ENCODE measurements around the gene LHX3. TPM values are rescaled to one million over a fixed set of nuclear protein-coding genes. Genes with fewer than 3 reads are reported as not detected.

The LHX3 gene
- total and polyA plus RNA-seq, 11 donors = not detected

DNA sequence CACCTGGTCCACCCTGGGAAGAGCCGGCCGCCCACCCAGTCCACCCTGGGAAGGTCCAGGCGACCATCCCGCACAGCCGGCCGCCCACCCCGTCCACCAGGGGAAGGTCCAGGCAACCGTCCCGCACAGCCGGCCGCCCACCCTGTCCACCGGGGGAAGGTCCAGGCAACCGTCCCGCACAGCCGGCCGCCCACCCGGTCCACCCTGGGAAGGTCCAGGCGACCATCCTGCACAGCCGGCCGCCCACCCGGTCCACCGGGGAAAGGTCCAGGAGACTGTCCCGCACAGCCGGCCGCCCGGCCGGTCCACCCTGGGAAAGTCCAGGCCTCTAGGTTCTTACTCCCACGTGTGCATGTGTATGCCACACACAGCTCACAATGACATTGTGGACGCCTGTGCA lies 47.4 kb upstream of the LHX3 start:
- Histone ChIP-seq H3K4me1 (peaks cover 0 to 12% (median 0%) of the 10 kb centered on the region in 12 donors), H3K27me3 (peaks cover 0 to 3% (median 0%) of the 10 kb centered on the region in 9 donors), H3K27ac (no peak overlapping the region), H3K9me3 (no peaks in the 10 kb centered on the region), H3K36me3 (no peaks in the 10 kb centered on the region), H3K4me3 (no peak overlapping the region)
- intact Hi-C loops (cut with DNase I) = no loop called here
- DNase-seq (no peak), ATAC-seq (no peak)
- 90 to 92% (median 92%) methylated on average over 11 to 29 of the region's 29 CpGs for WGBS, 4 donors
- no peak for TF ChIP-seq POLR2A (IDR thresholded peaks at IDR 0.05)
- TF ChIP-seq, protein P1, sequence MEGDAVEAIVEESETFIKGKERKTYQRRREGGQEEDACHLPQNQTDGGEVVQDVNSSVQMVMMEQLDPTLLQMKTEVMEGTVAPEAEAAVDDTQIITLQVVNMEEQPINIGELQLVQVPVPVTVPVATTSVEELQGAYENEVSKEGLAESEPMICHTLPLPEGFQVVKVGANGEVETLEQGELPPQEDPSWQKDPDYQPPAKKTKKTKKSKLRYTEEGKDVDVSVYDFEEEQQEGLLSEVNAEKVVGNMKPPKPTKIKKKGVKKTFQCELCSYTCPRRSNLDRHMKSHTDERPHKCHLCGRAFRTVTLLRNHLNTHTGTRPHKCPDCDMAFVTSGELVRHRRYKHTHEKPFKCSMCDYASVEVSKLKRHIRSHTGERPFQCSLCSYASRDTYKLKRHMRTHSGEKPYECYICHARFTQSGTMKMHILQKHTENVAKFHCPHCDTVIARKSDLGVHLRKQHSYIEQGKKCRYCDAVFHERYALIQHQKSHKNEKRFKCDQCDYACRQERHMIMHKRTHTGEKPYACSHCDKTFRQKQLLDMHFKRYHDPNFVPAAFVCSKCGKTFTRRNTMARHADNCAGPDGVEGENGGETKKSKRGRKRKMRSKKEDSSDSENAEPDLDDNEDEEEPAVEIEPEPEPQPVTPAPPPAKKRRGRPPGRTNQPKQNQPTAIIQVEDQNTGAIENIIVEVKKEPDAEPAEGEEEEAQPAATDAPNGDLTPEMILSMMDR (IDR thresholded peaks at IDR 0.05) = no peak

DNA sequence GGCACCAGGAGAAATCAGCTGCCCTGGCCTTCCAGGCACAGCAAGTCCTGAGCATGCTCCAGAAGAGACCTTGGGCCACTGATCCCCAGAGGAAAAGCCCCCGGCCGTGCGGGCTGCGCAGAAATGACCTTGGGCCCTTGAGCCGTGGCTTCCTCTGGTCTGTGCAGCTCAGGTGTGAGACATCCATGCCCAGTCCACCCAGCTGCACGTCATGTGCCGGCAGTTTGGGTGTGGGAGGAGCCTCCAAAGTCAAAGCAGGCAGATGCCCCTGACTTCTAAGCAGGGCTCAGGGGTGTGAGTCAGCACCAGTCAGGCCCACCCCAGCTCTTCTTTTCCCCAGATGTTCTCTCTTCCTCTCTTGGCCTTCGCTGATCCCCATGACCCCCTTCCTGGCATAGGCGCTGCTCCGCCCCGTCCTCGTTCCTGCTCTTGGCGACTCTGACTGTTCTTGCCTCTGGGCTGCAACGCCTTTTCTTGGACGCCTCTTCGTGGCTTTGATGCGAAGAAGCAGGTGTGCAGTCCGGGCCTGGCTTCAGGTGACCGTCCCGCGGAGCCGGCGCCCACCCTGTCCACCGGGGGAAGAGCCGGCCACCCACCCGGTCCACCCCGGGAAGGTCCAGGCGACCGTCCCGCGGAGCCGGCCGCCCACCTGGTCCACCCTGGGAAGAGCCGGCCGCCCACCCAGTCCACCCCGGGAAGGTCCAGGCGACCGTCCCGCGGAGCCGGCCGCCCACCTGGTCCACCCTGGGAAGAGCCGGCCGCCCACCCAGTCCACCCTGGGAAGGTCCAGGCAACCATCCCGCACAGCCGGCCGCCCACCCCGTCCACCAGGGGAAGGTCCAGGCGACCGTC lies 46.6 kb upstream of the LHX3 start:
- Histone ChIP-seq H3K36me3 (no peaks in the 10 kb centered on the region), H3K9me3 (no peaks in the 10 kb centered on the region), H3K27ac (no peak overlapping the region), H3K27me3 (peaks cover 0 to 3% (median 0%) of the 10 kb centered on the region in 9 donors), H3K4me3 (no peak overlapping the region), H3K4me1 (peaks cover 0 to 12% (median 0%) of the 10 kb centered on the region in 12 donors)
- TF ChIP-seq, protein P1 (IDR thresholded peaks at IDR 0.05) = no peak
- TF ChIP-seq POLR2A (IDR thresholded peaks at IDR 0.05) = no peak
- DNase-seq (no peak), ATAC-seq (no peak)
- intact Hi-C loops (cut with DNase I) = no loop called here
- 77 to 91% (median 87%) methylated on average over 18 to 50 of the region's 50 CpGs for WGBS, 4 donors

DNA sequence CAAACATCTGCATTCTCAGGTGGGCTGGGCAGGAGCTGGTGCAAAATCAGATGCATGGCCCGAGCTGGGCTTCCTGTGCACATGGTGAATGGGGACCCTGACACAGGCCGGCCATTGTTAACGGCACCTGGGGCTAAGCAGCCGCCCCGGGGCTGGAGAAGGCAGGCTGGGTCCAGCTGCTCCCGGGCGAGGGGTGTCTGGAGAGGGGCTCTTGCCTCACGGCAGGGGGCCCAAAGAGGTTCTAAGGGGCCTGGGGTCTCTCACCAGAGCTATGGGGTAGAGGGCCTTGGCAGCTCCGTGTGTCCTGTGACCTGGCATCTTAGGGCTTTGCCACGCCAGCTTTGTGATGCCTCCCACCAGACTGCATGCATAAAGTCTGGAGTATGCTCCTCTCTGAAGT lies 45.7 kb upstream of the LHX3 start:
- Histone ChIP-seq H3K27me3 (no peaks in the 10 kb centered on the region), H3K27ac (no peak overlapping the region), H3K9me3 (no peaks in the 10 kb centered on the region), H3K36me3 (no peaks in the 10 kb centered on the region), H3K4me3 (no peak overlapping the region), H3K4me1 (peaks cover 0 to 17% (median 3%) of the 10 kb centered on the region in 12 donors)
- ATAC-seq (no peak), DNase-seq (no peak)
- WGBS, 4 donors = 61 to 70% (median 67%) methylated on average over 4 to 10 of the region's 10 CpGs
- intact Hi-C loops (cut with DNase I) = no loop called here
- TF ChIP-seq POLR2A (IDR thresholded peaks at IDR 0.05) = no peak
- TF ChIP-seq, protein P1 (IDR thresholded peaks at IDR 0.05) = no peak

DNA sequence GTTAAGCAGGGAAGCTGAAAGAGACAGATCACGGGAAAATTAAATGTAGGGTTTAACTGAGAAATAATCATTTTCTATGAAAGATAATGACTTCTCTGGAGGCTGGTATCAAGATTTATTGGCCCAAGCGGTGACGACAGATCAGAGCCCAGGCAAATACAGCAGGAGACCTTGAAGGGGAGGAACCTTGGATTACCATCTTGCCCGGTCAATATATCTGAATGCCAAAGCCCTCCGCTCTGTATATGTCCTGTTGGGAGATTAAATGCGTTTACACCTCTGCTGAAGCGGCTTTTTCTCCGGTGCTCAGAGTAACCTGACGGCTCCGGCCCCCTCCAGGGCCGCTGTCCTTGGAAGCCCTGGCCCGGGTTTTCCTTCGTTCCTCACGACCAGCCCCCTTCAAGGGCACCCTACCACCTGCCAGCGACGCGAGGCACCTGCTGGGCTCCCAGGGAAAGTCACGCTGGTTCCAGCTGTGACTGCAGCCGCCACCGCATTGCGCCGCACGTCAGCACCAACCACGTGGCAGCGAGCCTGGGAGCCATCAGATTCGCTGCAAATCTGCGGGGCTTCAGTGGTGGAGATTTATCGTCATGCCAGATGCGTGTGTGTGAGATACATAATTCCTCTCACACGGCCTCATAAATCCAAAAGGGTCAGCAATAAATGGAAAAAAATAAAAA lies 45.1 kb upstream of the LHX3 start:
- WGBS, 4 donors = 64 to 69% (median 66%) methylated on average over 30 of the region's 30 CpGs
- intact Hi-C loops (cut with DNase I) = loop anchor here in 1 of 10 donors (10.0 kb wide), 1 partner anchor 285 kb away; the partner anchor contains the start of gene UBAC1
- ATAC-seq = no peak
- Histone ChIP-seq H3K36me3 (no peaks in the 10 kb centered on the region), H3K4me1 (peaks cover 0 to 13% (median 4%) of the 10 kb centered on the region in 12 donors), H3K9me3 (no peaks in the 10 kb centered on the region), H3K4me3 (no peak overlapping the region), H3K27me3 (no peaks in the 10 kb centered on the region), H3K27ac (no peak overlapping the region)
- TF ChIP-seq POLR2A (IDR thresholded peaks at IDR 0.05) = no peak
- no peak for DNase-seq
